ENCODE measurements around the gene SMARCC1. TPM values are rescaled to one million over a fixed set of nuclear protein-coding genes. Genes with fewer than 3 reads are reported as not detected.

SMARCC1 gene
- total RNA-seq, 1 experiment from 2014 or later = 38.9 TPM

DNA sequence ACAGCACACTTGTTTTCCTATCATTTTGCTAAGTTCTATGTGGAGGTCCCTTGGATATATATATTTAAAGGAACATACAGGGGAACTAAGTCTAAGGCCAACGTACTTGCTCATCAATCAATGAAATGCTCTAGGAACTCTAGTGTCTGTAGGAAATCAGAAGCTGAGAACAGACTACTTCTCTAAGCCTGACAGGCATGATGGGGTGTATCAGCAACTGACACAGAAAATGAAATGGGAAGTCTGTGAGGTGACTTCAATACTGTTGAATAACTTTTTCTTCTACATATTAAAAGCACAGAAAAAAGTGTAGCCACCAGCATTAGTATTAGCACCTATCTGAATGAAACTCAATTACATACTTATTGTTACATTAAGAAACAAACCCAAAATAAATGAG is 146.2 kb downstream of the SMARCC1 start:
- DNase-seq (ENCODE audit: low spot score) = no peak

GRCh38 chr3:47634996-47635395 is 146.7 kb downstream of the SMARCC1 start:
- no peak for DNase-seq (ENCODE audit: low spot score)

GRCh38 chr3:47630810-47631209 is 150.9 kb downstream of the SMARCC1 start:
- DNase-seq (ENCODE audit: low spot score) = no peak

DNA sequence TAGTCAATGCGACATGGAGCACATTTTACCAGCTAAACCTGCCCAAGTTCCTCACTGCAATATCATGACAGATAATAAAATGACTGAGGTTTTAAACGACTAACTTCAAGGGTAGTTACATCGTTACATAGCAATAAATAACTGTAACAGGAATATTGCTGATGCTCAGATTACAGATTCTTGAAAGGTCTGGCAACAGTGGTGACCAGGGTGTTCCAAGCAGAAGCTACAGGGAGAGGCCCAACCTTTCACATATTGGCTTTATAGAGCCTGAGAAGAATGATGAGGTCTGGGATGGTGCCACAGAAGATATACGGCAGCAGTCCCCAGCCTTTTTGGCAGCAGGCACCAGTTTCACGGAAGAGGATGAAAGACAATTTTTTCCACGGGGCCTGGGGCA is 151.9 kb downstream of the SMARCC1 start:
- DNase-seq (ENCODE audit: low spot score) = no peak

DNA sequence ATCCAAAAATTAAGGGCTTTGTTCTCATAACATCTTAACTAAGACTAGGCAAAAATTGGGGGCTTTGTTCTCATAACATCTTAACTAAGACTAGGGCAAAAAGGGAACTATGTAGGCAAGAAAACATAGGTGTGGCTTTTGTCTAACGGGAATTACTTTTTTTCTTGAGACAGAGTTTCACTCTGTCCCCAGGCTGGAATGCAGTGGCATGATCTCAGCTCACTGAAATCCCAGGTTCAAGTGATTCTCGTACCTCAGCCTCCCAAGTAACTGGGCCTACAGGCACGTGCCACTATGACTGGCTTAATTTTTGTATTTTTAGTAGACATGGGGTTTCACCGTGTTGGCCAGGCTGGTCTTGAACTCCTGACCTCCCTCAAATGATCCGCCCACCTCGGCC is 153.3 kb downstream of the SMARCC1 start:
- DNase-seq (ENCODE audit: low spot score) = no peak

DNA sequence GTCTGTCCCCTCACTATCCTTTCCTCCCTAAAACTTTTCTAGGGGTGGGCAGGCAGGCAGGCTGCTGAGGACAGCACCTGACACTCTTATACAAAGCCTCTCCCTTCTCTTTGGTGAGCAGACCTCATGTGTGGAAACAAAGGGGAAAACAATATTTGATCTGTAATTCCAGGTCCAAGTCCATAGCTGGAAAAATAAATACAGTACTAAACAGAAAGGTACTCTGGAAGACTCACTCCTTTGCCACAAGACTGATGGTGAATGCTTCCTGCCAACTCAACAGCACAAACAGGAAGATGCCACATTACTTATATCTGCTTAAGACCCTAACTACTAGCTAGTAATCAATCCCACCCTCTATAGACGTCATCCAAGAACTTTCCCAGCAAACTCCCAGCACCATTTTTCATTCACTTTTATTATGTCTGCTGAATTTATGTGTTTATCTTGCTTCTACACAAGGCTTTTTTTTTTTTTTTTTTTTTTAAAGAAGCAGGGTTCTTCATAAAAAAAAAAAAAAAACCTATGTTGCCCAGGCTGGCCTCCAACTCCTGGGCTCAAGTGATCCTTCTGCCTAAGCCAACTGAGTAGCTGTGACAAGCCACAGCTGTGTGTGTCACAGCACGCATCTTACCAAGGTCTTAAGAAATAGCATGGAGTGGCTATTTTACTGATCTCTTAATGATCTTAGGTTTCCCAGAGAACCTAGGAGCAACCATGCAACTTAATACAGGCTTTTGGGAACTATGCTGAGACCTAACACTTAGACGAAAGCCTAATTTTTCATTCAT is 158.8 kb downstream of the SMARCC1 start:
- DNase-seq (ENCODE audit: low spot score) = no peak

GRCh38 chr3:47617086-47618010 is 164.3 kb downstream of the SMARCC1 start:
- peak; percentile 3 for DNase-seq (ENCODE audit: low spot score)

DNA sequence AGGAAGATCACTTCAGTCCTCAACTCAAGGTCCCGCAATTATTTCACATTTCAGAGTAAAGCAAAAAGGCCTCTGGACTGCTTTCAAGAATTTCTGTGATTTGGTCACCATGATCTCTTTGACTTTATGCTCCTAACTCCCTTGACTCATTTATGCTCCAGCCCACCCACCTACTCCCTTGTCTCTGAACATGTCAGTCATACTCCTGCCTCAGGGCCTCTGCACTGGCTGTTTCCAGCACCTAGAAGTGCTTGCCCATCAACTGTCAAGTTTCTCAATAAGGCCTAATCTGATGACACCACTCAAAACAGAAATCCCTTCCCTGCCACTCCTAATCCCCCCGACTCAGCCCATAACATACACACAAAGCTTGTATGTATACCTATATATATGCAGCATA is 166.9 kb downstream of the SMARCC1 start:
- DNase-seq (ENCODE audit: low spot score) = no peak

- no peak for DNase-seq (ENCODE audit: low spot score)
These were observed 168.0 kb downstream of the SMARCC1 start for GRCh38 chr3:47613722-47614121.

DNA sequence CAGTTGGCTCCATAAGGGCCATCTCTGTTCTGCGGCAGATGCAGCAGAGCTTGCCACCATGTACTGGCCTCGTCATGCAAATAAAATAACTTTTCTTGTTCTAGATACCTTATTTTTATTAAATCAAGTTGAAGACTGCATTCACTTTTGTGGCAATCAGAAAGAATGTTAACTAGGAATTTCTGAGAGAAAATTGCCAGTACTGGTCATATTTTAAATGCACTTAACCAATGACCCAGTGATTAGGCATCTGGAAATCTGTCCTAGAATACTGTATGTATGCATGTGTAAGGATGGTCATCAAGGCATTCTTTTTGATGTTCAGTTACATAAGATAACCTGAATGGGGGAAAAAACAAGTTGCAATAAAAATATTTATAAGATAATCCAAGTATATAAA is 168.8 kb downstream of the SMARCC1 start:
- no peak for DNase-seq (ENCODE audit: low spot score)

- DNase-seq (ENCODE audit: low spot score) = no peak
These were observed 169.5 kb downstream of the SMARCC1 start for GRCh38 chr3:47612178-47612577.

DNA sequence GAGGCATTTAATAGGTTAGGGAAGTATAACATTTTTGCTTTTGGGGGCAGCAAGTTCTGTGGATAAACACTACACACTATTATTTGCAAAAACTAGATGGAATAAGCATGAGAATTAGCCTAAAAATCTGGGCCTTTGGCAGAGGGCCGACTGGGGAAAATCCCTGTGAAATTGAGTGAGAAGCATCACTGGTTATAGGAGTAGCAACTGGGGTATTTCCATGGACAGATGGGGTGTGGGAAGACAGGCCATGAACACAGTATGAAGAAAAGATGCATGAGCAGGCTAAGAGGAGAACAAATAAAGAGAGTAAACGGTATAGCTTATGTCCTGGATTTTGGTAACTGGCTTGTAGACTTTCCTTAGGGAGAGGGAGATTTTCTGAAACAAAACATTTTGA is 170.1 kb downstream of the SMARCC1 start:
- DNase-seq (ENCODE audit: low spot score) = no peak

DNA sequence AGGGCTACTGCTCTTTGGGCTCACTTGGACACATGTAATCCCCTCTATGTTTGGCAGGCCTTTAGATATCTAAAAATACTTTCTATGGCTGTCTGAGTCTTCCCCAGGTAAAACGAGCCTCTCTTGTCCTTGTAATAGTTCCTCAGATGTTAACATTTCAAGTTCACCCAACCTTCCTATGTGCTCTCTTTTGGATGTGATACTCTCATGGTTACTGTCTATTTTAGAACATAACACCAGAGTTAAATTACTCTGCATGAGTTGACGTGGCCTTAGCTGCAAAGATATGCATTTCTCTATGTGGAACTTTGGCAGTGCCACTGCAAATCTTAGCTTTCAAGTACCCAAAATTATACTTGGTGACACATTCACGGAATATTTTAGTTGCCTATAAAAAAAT is 171.1 kb downstream of the SMARCC1 start:
- DNase-seq (ENCODE audit: low spot score) = no peak

GRCh38 chr3:47607335-47607734 is 174.4 kb downstream of the SMARCC1 start:
- no peak for DNase-seq (ENCODE audit: low spot score)

DNA sequence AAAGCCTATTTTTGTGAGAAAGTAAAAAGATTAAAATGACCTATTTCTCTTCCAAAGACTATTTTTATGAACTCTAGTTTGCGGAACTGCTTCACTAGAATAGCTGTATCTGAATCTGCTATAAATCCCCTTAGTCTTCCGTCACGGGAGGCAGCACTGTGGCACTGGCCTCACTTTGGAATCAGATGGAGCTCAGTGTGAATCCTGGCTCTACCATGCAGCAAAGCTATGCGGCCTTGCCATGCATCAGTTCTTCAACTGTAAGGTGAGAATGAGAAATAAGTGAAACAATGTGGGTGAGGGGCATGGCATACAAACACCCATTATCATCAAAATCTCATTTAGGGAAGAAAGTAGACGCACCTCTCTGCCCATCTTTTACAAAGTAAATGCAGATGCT is 175.5 kb downstream of the SMARCC1 start:
- no peak for DNase-seq (ENCODE audit: low spot score)

- DNase-seq (ENCODE audit: low spot score) = no peak
These were observed 176.0 kb downstream of the SMARCC1 start for GRCh38 chr3:47605652-47606051.

DNA sequence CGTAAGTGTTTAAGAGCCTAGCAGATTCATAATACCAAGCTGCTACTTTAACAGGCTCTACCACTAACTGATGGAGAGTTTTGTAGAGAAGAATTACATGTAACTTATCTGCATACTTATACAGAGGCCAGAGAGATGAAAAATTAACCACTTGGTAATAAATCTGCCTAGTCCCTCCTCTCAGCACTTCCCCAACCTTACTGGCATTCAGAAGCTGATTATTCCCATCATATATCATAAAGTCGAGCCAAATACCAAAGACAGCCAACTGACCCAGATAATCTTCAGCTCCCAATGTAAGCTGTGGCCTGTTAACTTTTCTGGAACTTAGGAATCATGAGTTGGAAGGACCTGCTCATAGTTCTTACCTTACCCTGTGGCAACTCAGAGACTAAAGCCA is 177.5 kb downstream of the SMARCC1 start:
- no peak for DNase-seq (ENCODE audit: low spot score)

- DNase-seq (ENCODE audit: low spot score) = no peak
These were observed 178.4 kb downstream of the SMARCC1 start for GRCh38 chr3:47603332-47603731.

DNA sequence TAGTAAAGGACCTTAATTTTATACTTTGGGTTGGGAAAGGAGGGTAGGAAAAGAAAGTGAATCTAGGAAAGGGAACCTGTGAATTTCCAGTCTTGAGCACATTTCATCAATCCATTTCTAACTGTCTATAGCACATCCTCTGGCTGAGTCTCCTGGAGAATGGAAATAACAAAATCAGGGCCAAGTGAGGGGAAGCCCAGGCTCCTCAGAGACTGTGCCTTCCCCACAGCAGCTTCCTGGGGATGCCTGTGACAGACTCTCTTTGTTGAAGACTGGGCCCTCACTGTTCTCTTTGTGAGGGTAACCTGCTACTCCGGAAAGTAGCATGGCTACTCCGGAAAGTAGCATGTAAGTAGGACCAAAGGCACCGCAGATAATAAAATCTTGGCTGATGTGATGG is 180.4 kb downstream of the SMARCC1 start:
- no peak for DNase-seq (ENCODE audit: low spot score)

DNA sequence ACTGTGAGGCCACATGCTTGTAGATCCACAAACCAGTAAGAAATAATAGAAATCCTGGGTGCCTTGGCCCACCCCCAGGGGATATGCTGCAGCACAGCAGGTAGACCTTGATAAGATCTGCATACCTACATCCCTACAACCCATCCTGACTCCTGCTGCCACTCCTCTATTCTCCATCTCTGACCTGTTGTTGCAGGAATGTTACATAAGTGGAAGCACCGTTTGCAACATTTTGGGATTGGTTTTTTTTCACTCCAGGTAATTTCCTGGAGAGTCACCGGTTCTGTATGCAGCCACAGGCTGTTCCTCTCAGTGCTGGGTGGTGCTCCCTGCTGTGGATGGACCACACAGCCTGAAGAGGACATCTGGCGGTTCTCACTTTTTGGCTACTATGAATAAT is 186.9 kb downstream of the SMARCC1 start:
- DNase-seq (ENCODE audit: low spot score) = no peak

GRCh38 chr3:47592066-47592795 is 189.5 kb downstream of the SMARCC1 start:
- no peak for DNase-seq (ENCODE audit: low spot score)

DNA sequence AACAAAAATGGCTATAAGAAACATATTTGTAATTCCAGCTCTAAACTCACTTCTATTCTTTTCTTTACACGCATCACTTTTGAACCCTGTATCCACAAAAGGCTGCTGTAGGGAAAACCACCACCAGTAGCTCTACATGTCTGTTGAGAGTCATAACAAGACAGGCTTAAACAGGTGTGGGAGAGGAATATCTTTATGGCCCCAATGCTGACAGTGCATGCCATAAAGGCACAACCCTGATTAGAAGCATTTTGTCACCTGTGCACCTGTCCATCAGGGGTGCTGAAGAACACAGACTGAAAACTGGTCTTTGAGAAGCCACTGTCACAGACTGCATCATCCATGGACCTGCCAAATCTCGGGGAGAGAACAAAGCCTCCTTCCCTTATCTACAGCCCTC is 191.5 kb downstream of the SMARCC1 start:
- DNase-seq (ENCODE audit: low spot score) = no peak
